ENCODE data around the gene TRIO. TPM values are rescaled to one million over a fixed set of nuclear protein-coding genes. Genes with fewer than 3 reads are reported as not detected.

The TRIO gene
- total and polyA plus RNA-seq, 2 of the 8 experiments (the other 6 are each of a cell fraction or from before 2014, with no cell fraction given): 35.1 to 69.1 TPM

- H2AFZ ChIP-seq (ENCODE audit: low read length): no peak overlapping the region
- CTCF ChIA-PET (ENCODE audit: partially characterized antibody): interaction anchor here (0.8 to 1.4 kb wide), 3 partner anchors 10 to 54 kb away, joined by 3 to 4 read pairs (median 4); no protein-coding TSS in a partner anchor
- H3K4me1 ChIP-seq (replicated peaks in 1 of 4; ENCODE audit: control insufficient read depth in 3 of 4, insufficient read depth in 4 of 4, low read length in 3 of 4): peaks cover 7 to 16% (median 12%) of the 10 kb centered on the region in 4 experiments; a peak in 6 of 7 replicates
- H3K36me3 ChIP-seq (ENCODE audit: control insufficient read depth in 2 of 4, insufficient read depth in 4 of 4, low read length in 3 of 4): no peaks in the 10 kb centered on the region
- peaks cover 0 to 96% of the 10 kb centered on the region in 2 experiments; a peak in 3 of 4 replicates for H3K79me2 ChIP-seq (ENCODE audit: control insufficient read depth in 1 of 2, insufficient read depth in 2 of 2, low read length in 2 of 2)
- no peak overlapping the region for H3K56ac ChIP-seq (replicated peaks; ENCODE audit: insufficient read length, low read depth, low read length)
- POLR2A ChIA-PET (ENCODE audit: partially characterized antibody): interaction anchor here (1.3 kb wide), 1 partner anchor 10 kb away, joined by 3 read pairs; no protein-coding TSS in a partner anchor
- FAIRE-seq (no peak), DNase-seq (ENCODE audit: low read depth in 1 of 2, low spot score in 2 of 2) (no peak)
- H3K14ac ChIP-seq (ENCODE audit: insufficient read length): no peak overlapping the region
- no peak overlapping the region for H4K8ac ChIP-seq (ENCODE audit: extremely low read depth, insufficient read depth, low read length)
- no peak overlapping the region for H3K4me2 ChIP-seq (ENCODE audit: insufficient read depth in 1 of 2, low read depth in 2 of 2, low read length in 2 of 2)
- H3K18ac ChIP-seq (ENCODE audit: extremely low read depth, low read length): no peak overlapping the region
- 0 out of 2 replicates have a peak overlapping the region, but pooled peaks have one; percentile 53 for H2AK5ac ChIP-seq (ENCODE audit: low read depth, low read length)
- H2BK5ac ChIP-seq (ENCODE audit: low read depth, low read length): no peak overlapping the region
- no peak overlapping the region for H3K4ac ChIP-seq (replicated peaks; ENCODE audit: insufficient read length, low read depth, low read length)
- H3K9me3 ChIP-seq (ENCODE audit: insufficient read depth in 2 of 2, low read depth in 1 of 2, low read length in 1 of 2): no peaks in the 10 kb centered on the region
- H2BK20ac ChIP-seq (ENCODE audit: low read length): no peak overlapping the region
- no peak overlapping the region for H4K91ac ChIP-seq (replicated peaks; ENCODE audit: insufficient read length, low read length)
- H3K23me2 ChIP-seq (ENCODE audit: low read depth, low read length): no peaks in the 10 kb centered on the region
- H3K9ac ChIP-seq (replicated peaks in 1 of 4; ENCODE audit: extremely low read depth in 1 of 4, low read depth in 3 of 4, low read length in 3 of 4): no peak overlapping the region
- H4K20me1 ChIP-seq (replicated peaks in 1 of 2; ENCODE audit: control insufficient read depth in 1 of 2, insufficient read depth in 2 of 2, low read length in 2 of 2): peaks cover 25 to 43% of the 10 kb centered on the region in 2 experiments
- no peak overlapping the region for H3K27ac ChIP-seq (ENCODE audit: low read depth, low read length)
- H2BK15ac ChIP-seq (ENCODE audit: low read length): no peak overlapping the region
- no peak overlapping the region for H4K5ac ChIP-seq (ENCODE audit: insufficient read length, low read depth, low read length)
- 0 out of 2 replicates have a peak overlapping the region, but pooled peaks have one; percentile 31 for H2BK12ac ChIP-seq (ENCODE audit: low read depth, low read length)
- H3K23ac ChIP-seq (ENCODE audit: insufficient read length): no peak overlapping the region
- no peak overlapping the region for H3K4me3 ChIP-seq (ENCODE audit: extremely low read depth in 1 of 4, insufficient read depth in 2 of 4, low read depth in 3 of 4, low read length in 4 of 4)
- H3K27me3 ChIP-seq (replicated peaks in 1 of 4; ENCODE audit: control insufficient read depth in 3 of 4, extremely low read depth in 1 of 4, insufficient read depth in 3 of 4, low read length in 3 of 4): no peaks in the 10 kb centered on the region
- peaks cover 7% of the 10 kb centered on the region for H3K79me1 ChIP-seq (ENCODE audit: low read depth, low read length)
- WGBS, 2 experiments (ENCODE audit: extremely low coverage in 1 of 2, insufficient coverage in 1 of 2, insufficient read length in 1 of 2, insufficient replicate concordance in 2 of 2, low coverage in 1 of 2, low lambda C conversion rate in 2 of 2, missing lambda C conversion rate in 1 of 2): 89% methylated on average over 7 of the region's 7 CpGs; no CpG with 5 or more reads in 1 of the 2 experiments
- H2BK120ac ChIP-seq (replicated peaks; ENCODE audit: low read depth, low read length): no peak overlapping the region
- TF ChIP-seq SP1 (IDR thresholded peaks at IDR 0.05; ENCODE audit: low read depth, low read length) (no peak), JUND (IDR thresholded peaks at IDR 0.05; ENCODE audit: low read length) (no peak), CBX5 (IDR thresholded peaks at IDR 0.05; ENCODE audit: low read depth, low read length) (no peak), RAD21 (IDR thresholded peaks at IDR 0.05 in 1 of 2, conservative IDR thresholded peaks at IDR 0.05 in 1 of 2; ENCODE audit: low read depth in 2 of 2, low read length in 2 of 2) (no peak), ATF2 (IDR thresholded peaks at IDR 0.05; ENCODE audit: low read length) (no peak), TEAD4 (IDR thresholded peaks at IDR 0.05; ENCODE audit: low read depth, low read length) (no peak), SP4 (IDR thresholded peaks at IDR 0.05; ENCODE audit: low read length) (no peak), E2F6 (IDR thresholded peaks at IDR 0.05) (no peak)
Observed at GRCh38 chr5:14184082-14184481, 40.9 kb downstream of the TRIO start.
